Activated naive CD8-positive, alpha-beta T cell treated with anti-CD3 and anti-CD28 coated beads for 36 hours (primary cell): ENCODE data around the gene TRIM32. TPM values are rescaled to one million over a fixed set of nuclear protein-coding genes. Genes with fewer than 3 reads are reported as not detected.
"Not testable (repeated sequence)": the region's sequence is repeated elsewhere in the genome, so short reads cannot be mapped to it uniquely, and the experiment has no call there.

ENCODE experiments used
- DNase-seq: peaks from one replicate; pipeline ENCODE4 v3.0.0; 2021
- H3K27ac Mint-ChIP-seq: one replicate; pipeline ENCODE4 v1.8.0; 2022; ENCODE audit warnings: mild to moderate bottlenecking, moderate library complexity, mixed read lengths
- H3K27me3 Mint-ChIP-seq: one replicate; pipeline ENCODE4 v1.8.0; 2022; ENCODE audit warnings: mild to moderate bottlenecking, mixed read lengths
- H3K36me3 Mint-ChIP-seq: one replicate; pipeline ENCODE4 v1.8.0; 2021; ENCODE audit warnings: mild to moderate bottlenecking, mixed read lengths
- H3K4me1 Mint-ChIP-seq: one replicate; pipeline ENCODE4 v1.8.0; 2021; ENCODE audit warnings: mixed read lengths
- H3K4me3 Mint-ChIP-seq: one replicate; pipeline ENCODE4 v1.8.0; 2022; ENCODE audit warnings: mild to moderate bottlenecking, moderate library complexity, mixed read lengths
- H3K9me3 Mint-ChIP-seq: one replicate; pipeline ENCODE4 v1.8.0; 2022; ENCODE audit warnings: mixed read lengths
- total RNA-seq, 2 experiments: library from RNA; stranded (reverse); gene quantifications; one replicate each; pipeline ENCODE4 v1.2.3, GENCODE V29; 2021

The TRIM32 gene
- total RNA-seq, 2 experiments from 2014 or later = 11.1 to 13.7 TPM

DNA sequence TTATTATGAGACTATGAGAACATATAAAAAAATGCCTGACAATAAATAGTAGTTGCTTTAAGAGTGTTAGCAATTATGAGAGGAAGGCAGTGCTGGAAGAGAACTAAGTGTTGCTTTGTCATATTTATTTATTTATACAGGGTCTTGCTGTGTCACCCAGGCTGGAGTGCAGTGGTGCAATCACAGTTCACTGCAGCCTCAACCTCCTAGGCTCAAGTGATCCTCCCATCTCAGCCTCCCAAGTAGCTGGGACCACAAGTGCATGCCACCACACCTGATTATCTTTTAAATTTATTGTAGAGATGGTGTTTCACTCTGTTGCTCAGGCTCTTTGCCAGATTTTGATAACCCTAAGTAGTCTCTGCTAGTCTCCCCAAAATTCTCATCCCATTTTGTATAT, 3.7 kb downstream of the TRIM32 start:
- H3K27me3 Mint-ChIP-seq, H3K4me3 Mint-ChIP-seq, H3K27ac Mint-ChIP-seq, H3K9me3 Mint-ChIP-seq, DNase-seq: not testable (repeated sequence)
- peaks cover 59% of the 10 kb centered on the region for H3K4me1 Mint-ChIP-seq
- peaks cover 32% of the 10 kb centered on the region for H3K36me3 Mint-ChIP-seq

DNA sequence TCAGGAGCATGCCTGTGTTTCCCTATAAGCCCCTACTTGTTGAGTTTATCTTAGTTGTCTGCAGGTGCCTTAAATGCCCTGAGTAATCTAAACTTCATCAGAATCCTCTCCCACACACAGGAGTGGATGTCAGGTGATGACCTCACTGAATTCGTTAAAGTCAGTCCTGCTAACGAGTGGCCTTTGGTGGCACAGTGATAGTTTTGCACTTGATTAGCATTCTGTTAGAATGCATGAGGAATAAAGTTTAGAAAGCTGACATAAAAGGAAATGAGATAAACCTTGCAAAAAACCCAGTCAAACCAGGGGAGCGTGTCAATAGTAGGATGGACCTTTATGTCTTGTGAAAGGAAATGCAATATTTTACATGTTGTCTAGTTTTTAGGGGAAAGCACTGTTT, 4.5 kb downstream of the TRIM32 start:
- Mint-ChIP-seq H3K9me3 (peaks cover 4% of the 10 kb centered on the region), H3K4me3 (no peak overlapping the region), H3K4me1 (peaks cover 53% of the 10 kb centered on the region), H3K27me3 (no peaks in the 10 kb centered on the region), H3K36me3 (peaks cover 39% of the 10 kb centered on the region), H3K27ac (no peak overlapping the region)
- no peak for DNase-seq

DNA sequence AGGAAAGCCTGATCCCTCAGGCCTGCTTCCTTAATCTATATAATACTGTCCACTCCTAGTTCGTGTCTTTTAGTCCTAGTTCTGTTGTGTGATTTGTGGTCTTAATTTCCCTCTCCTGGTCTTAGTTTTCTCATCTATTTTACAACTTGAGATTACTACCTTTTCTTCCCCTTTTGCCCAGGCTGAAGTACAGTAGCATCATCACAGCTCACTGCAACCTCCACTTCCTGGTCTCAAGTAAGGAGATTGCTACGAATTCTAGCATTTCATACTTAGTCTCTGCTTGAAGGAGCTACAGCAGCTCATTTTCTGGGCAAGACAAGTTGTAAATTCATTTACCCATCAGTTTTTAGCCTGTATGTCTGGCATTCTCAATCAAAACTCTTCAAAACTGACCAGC, 5.5 kb downstream of the TRIM32 start:
- no peak overlapping the region for H3K4me3 Mint-ChIP-seq
- peaks cover 48% of the 10 kb centered on the region for H3K36me3 Mint-ChIP-seq
- DNase-seq = no peak
- H3K9me3 Mint-ChIP-seq = peaks cover 4% of the 10 kb centered on the region
- no peaks in the 10 kb centered on the region for H3K27me3 Mint-ChIP-seq
- peaks cover 51% of the 10 kb centered on the region for H3K4me1 Mint-ChIP-seq
- H3K27ac Mint-ChIP-seq = no peak overlapping the region

DNA sequence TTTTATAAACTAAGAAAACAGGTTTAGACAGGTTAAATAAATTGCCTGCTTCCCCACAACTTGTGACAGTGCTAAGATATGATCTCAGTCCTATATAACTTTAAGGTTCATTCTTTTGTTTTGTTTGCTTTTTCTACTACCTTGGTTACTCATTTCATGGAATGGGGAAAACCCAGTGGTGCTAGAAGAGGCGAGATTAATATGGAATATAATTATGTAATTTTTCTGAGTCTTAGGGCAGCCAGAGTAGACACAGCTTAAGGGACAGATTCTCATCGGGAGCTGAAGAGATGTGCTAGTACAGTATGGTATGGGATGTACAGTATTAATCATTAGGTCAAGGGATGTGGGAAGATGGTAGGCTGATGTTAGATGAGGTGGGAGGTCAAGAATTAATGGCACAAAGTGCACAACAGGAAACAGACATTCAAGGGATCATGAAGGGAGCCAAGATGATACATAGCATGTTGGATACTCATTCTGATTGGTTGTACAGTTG, 6.2 kb downstream of the TRIM32 start:
- Mint-ChIP-seq H3K27me3 (no peaks in the 10 kb centered on the region), H3K27ac (no peak overlapping the region), H3K36me3 (peaks cover 48% of the 10 kb centered on the region), H3K4me1 (peaks cover 44% of the 10 kb centered on the region), H3K9me3 (peaks cover 4% of the 10 kb centered on the region), H3K4me3 (no peak overlapping the region)
- DNase-seq = no peak

DNA sequence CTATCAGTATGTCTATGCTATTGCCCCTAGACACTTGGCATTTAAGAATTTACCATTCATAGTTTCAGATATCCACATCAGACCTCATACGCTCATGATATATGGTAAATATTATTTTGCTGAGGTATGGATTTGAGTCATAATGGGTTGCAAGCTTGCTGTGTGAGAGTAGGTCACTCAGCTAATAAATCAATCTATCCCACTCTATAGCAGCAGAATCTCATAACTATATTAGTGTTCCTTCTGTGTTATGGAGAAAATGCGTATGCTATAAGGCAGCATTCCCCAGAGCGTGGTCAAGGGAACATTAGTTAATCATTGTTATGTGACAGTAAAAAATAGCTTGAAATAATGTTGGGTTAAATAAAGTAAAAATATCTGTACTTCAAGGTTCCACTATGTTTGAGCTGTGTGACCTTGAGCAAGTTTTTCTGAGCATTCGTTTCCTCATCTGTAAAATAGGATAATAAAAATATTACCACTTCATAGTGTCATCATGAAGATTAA, 7.7 kb downstream of the TRIM32 start:
- Mint-ChIP-seq H3K27me3 (no peaks in the 10 kb centered on the region), H3K9me3 (peaks cover 6% of the 10 kb centered on the region), H3K27ac (no peak overlapping the region), H3K4me1 (peaks cover 30% of the 10 kb centered on the region), H3K4me3 (no peak overlapping the region), H3K36me3 (peaks cover 60% of the 10 kb centered on the region)
- DNase-seq = no peak

DNA sequence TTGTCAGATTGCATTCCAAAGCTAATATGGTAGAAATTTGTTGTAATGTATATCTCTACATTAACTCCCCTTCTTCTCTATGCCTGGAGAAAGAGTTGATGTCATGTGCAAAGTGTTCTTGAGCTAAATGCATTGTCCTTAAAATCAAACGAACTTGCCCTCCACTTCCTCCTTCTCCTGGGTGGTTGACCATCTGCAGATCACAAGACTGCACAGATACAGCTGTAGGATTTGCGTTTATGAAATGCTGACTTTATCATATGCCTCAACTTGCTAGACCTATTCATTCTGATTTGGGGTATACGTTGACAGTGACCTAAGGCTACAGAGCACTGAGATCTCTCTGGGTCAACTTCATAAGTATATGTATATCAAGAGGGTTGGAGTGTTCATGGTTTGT, 8.3 kb downstream of the TRIM32 start:
- Mint-ChIP-seq H3K36me3 (peaks cover 66% of the 10 kb centered on the region), H3K9me3 (peaks cover 8% of the 10 kb centered on the region), H3K4me1 (peaks cover 34% of the 10 kb centered on the region), H3K4me3 (no peak overlapping the region), H3K27me3 (no peaks in the 10 kb centered on the region), H3K27ac (no peak overlapping the region)
- DNase-seq = no peak

DNA sequence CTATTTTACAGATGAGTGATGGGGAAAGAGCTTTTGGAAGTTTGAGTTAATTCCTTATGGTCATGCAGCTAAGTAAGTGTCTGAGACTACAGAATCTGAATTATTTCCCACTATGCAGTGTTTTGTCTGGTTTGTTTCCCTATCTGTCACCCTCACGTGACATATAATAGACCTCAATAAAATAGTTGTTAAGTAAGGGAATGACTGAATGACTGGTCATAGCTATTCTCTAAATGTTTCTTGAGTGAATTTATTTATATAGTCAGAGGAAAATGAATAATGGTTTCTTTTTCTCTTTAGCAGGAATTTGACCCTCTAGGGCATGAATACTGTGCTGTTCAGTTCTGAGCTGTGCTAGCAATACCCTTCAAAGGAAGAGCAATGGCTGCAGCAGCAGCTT, 10.3 kb downstream of the TRIM32 start:
- H3K4me3 Mint-ChIP-seq = no peak overlapping the region
- H3K4me1 Mint-ChIP-seq = peaks cover 35% of the 10 kb centered on the region
- no peak for DNase-seq

DNA sequence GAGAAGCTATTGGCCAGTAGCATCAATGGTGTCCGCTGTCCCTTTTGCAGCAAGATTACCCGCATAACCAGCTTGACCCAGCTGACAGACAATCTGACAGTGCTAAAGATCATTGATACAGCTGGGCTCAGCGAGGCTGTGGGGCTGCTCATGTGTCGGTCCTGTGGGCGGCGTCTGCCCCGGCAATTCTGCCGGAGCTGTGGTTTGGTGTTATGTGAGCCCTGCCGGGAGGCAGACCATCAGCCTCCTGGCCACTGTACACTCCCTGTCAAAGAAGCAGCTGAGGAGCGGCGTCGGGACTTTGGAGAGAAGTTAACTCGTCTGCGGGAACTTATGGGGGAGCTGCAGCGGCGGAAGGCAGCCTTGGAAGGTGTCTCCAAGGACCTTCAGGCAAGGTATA, 10.8 kb downstream of the TRIM32 start:
- Mint-ChIP-seq H3K36me3 (peaks cover 87% of the 10 kb centered on the region), H3K27ac (no peak overlapping the region), H3K9me3 (peaks cover 20% of the 10 kb centered on the region), H3K27me3 (no peaks in the 10 kb centered on the region), H3K4me1 (peaks cover 32% of the 10 kb centered on the region), H3K4me3 (no peak overlapping the region)
- no peak for DNase-seq

More for the DNA sequence above, 10.3 kb downstream of the TRIM32 start:
- peaks cover 18% of the 10 kb centered on the region for H3K9me3 Mint-ChIP-seq
- H3K27ac Mint-ChIP-seq = no peak overlapping the region
- peaks cover 84% of the 10 kb centered on the region for H3K36me3 Mint-ChIP-seq
- no peaks in the 10 kb centered on the region for H3K27me3 Mint-ChIP-seq

DNA sequence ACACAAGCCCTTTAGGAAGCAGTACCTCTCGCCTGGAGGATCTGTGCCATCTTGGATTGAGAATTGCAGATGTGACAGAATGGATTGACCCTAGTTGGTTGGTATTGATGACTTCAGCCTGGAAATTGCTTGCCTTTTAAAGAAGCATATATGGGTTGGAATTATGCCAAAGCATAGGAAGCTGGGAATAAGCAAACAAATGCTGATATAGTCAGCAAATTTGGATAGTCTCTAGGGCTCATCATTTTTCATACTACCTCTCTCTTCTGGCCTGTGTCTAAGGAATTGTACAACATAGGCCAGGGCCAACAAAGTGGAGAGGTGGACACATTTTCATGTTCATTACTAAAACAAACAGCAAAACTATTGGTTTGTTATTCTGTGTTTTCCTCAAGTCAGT, 13.2 kb downstream of the TRIM32 start:
- H3K4me1 Mint-ChIP-seq = peaks cover 22% of the 10 kb centered on the region

DNA sequence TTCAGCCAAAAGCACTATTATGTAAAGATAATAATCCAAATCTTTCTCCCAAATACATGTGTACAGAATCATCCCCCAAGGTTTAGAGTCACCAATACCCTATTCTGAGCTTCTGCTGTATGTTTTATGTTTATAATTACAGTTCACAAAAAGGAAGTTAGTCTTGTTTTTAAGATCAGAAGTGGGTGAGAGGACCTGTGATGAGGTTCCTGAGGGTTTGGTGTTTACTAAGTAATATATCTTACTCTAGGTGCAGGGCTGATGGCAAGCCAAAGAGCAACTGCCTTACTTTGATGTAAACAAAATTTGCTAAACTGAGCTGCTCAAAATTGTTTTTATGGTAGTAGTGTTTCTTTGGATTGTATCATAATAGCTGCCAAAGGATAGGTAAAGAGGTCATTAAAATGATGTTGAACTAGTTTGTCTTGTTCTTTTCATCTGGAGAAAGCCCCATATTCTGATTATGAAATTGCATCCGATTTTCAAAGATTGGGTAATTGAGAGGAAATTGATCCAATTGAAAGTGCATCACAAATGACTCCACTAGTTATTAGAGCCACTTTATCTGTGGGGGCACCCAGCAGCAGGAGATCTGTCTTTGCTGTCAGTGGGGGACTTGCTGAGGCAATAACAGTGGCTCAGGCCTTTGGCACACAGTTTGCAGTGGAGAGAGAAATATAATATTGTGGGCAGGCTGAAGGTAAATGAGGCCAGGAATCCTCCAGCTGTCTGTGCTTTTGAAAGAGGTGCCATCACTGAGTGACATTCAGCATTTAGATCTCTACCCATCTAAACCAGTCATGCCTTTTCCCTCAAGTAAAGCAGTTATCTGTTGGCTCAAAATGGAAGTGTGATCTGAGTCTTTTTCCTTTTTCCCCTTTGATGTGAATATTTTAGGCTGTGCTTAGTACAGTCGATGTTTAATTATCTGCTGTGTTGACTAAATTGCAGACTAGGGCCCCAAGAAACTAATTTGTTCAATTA, 14.1 kb downstream of the TRIM32 start:
- H3K27ac Mint-ChIP-seq = peak overlapping the region; percentile 68
- H3K27me3 Mint-ChIP-seq = no peaks in the 10 kb centered on the region
- H3K4me3 Mint-ChIP-seq = no peak overlapping the region

More for the DNA sequence above, 13.2 kb downstream of the TRIM32 start:
- H3K4me3 Mint-ChIP-seq = no peak overlapping the region
- peaks cover 76% of the 10 kb centered on the region for H3K36me3 Mint-ChIP-seq
- H3K9me3 Mint-ChIP-seq = peaks cover 20% of the 10 kb centered on the region
- no peak for DNase-seq
- H3K27ac Mint-ChIP-seq = no peak overlapping the region
- H3K27me3 Mint-ChIP-seq = no peaks in the 10 kb centered on the region

DNA sequence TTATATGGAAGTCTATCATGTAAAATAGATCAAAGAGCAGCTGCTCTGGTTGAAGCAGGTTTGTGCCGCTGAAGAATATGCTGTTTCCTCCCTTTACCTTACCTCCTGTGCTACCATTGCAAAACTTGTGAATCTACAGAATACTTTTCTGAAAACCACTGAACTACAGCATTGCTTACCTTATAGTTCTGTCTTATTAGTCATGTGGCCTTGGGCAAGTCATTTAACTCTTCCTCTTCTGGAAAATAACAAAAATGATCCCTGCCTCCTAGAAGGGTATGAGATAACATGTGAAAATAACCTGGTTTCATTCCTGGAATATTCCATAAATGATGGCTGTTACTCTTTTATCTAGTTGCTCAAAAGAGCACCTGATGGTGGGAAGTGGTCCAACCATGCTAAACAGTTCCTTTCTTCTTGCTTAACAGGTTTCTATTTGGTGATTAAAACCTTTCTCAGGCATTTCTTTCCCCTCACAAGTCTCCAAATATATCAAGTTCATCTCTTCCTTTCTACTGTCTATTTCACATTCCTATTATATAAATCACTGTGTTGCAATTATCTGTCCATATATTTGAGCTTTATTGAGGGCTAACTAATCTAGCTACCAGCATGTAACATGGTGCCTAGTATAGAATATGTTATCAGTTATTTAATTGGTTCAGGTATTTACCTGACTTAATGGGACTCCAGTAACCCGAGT, 15.0 kb downstream of the TRIM32 start:
- H3K36me3 Mint-ChIP-seq = peaks cover 65% of the 10 kb centered on the region
- peak overlapping the region; percentile 68 for H3K27ac Mint-ChIP-seq
- no peak for DNase-seq
- no peaks in the 10 kb centered on the region for H3K27me3 Mint-ChIP-seq
- H3K9me3 Mint-ChIP-seq = peaks cover 17% of the 10 kb centered on the region
- H3K4me1 Mint-ChIP-seq = peaks cover 20% of the 10 kb centered on the region
- no peak overlapping the region for H3K4me3 Mint-ChIP-seq

More for the DNA sequence above, 14.1 kb downstream of the TRIM32 start:
- Mint-ChIP-seq H3K4me1 (peaks cover 22% of the 10 kb centered on the region), H3K9me3 (peaks cover 19% of the 10 kb centered on the region), H3K36me3 (peaks cover 70% of the 10 kb centered on the region)
- DNase-seq = no peak

DNA sequence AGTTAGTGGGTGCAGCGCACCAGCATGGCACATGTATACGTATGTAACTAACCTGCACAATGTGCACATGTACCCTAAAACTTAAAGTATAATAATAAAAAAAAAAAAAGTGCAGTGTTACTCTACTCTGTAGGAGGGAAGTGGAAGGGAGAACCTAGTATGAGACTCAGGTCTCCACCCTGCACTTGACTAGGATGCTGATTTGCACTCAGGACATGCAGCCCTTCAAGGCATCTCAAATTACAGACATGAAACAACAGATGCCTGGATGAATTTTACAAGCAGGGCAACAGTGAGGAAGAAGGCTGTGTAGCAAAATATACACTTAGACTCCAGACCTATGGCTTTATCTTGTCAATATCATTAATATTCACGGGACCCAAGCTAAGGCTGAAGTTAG, 16.5 kb downstream of the TRIM32 start:
- peaks cover 17% of the 10 kb centered on the region for H3K9me3 Mint-ChIP-seq
- H3K36me3 Mint-ChIP-seq = peaks cover 50% of the 10 kb centered on the region
- H3K4me1 Mint-ChIP-seq = peaks cover 20% of the 10 kb centered on the region
- H3K27me3 Mint-ChIP-seq = no peaks in the 10 kb centered on the region
- no peak overlapping the region for H3K4me3 Mint-ChIP-seq
- no peak overlapping the region for H3K27ac Mint-ChIP-seq
- DNase-seq = no peak

DNA sequence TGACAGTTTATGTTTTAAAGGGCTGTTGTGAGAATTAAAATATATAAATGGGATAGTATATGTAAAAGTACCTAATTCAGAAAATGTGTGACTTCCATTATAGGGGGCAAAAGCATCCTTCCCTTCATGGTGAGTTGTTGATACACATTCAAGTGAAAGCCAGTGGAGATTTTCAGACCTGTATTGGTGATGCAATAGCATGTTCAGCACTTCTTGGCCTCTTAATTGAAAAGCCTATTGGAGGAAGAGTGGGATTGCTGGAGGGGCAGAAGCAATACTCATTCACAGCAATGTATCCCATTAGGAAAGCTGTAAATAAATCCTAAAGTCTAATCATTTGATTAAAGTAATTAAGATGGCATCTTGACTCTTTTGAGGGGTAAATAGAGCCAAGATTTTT, 17.4 kb downstream of the TRIM32 start:
- no peaks in the 10 kb centered on the region for H3K27me3 Mint-ChIP-seq
- H3K36me3 Mint-ChIP-seq = peaks cover 42% of the 10 kb centered on the region
- H3K4me3 Mint-ChIP-seq = no peak overlapping the region
- no peak for DNase-seq
- peaks cover 20% of the 10 kb centered on the region for H3K4me1 Mint-ChIP-seq
- H3K9me3 Mint-ChIP-seq = peaks cover 17% of the 10 kb centered on the region
- no peak overlapping the region for H3K27ac Mint-ChIP-seq

DNA sequence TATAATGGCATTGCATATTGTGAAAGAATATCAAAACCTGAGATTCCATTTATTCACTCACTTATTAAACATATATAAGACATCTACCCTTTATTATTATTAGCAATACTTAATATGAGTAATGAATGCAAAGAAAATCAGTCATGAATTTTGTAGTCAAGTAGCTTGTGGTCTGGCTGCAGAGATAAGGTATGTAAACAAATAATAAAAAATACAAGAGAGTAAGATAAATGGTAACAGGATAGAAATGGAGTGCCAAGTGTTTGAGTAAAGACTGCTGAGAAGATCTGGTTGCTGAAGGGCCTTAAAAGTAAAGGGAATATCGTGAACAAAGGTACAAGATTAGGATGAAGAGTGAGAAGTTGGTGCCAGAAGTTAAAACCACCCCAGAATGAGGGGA, 18.4 kb downstream of the TRIM32 start:
- Mint-ChIP-seq H3K4me1 (peaks cover 16% of the 10 kb centered on the region), H3K4me3 (no peak overlapping the region), H3K9me3 (peaks cover 14% of the 10 kb centered on the region), H3K27ac (no peak overlapping the region), H3K27me3 (no peaks in the 10 kb centered on the region), H3K36me3 (peaks cover 31% of the 10 kb centered on the region)
- no peak for DNase-seq
